ENCODE data around the gene AEBP1.

Gene AEBP1

GRCh38 chr7:44139311-44140010, 35.3 kb downstream of the AEBP1 start:
- Histone ChIP-seq H2AFZ (no peak overlapping the region), H3K9ac (no peak overlapping the region), H3K4me3 (ENCODE audit: low read depth, low read length) (no peak overlapping the region), H3K79me2 (no peaks in the 10 kb centered on the region), H3K36me3 (ENCODE audit: control insufficient read depth, insufficient read depth, low read length) (no peaks in the 10 kb centered on the region), H3K27me3 (ENCODE audit: control insufficient read depth, insufficient read depth, low read length) (no peaks in the 10 kb centered on the region), H3K27ac (no peak overlapping the region), H3K4me2 (ENCODE audit: low read length) (no peak overlapping the region), H3K9me3 (ENCODE audit: control insufficient read depth, low read length) (no peaks in the 10 kb centered on the region), H3K4me1 (no peaks in the 10 kb centered on the region)
- TF ChIP-seq CTCF (IDR thresholded peaks at IDR 0.05): no peak

DNA sequence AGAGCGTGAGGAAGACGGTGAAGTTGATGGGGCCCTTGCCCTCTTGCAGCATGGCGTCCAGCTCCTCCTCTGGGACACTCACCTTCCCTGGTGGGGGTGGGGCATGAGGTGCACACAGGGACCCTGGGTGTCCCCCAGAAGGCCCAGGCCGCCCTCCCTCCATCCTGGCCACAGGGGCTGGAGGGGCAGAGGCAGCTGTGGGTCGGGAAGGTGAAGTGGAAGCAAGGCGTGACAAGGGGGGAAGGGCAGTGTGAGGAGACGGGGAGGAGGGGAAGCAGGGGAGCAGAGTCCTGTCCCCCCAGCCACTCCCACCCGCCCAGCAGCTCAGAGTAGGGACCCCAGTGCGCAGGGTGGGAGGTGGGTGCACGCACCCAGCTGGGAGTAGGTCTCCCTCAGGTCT, 36.2 kb downstream of the AEBP1 start:
- Histone ChIP-seq H3K4me1 (no peaks in the 10 kb centered on the region), H3K4me3 (ENCODE audit: low read depth, low read length) (no peak overlapping the region), H3K27ac (no peak overlapping the region), H3K36me3 (ENCODE audit: control insufficient read depth, insufficient read depth, low read length) (no peaks in the 10 kb centered on the region), H3K9me3 (ENCODE audit: control insufficient read depth, low read length) (no peaks in the 10 kb centered on the region), H3K79me2 (no peaks in the 10 kb centered on the region), H3K4me2 (ENCODE audit: low read length) (no peak overlapping the region), H2AFZ (no peak overlapping the region), H3K9ac (no peak overlapping the region), H3K27me3 (ENCODE audit: control insufficient read depth, insufficient read depth, low read length) (no peaks in the 10 kb centered on the region)
- TF ChIP-seq CTCF (IDR thresholded peaks at IDR 0.05): no peak

DNA sequence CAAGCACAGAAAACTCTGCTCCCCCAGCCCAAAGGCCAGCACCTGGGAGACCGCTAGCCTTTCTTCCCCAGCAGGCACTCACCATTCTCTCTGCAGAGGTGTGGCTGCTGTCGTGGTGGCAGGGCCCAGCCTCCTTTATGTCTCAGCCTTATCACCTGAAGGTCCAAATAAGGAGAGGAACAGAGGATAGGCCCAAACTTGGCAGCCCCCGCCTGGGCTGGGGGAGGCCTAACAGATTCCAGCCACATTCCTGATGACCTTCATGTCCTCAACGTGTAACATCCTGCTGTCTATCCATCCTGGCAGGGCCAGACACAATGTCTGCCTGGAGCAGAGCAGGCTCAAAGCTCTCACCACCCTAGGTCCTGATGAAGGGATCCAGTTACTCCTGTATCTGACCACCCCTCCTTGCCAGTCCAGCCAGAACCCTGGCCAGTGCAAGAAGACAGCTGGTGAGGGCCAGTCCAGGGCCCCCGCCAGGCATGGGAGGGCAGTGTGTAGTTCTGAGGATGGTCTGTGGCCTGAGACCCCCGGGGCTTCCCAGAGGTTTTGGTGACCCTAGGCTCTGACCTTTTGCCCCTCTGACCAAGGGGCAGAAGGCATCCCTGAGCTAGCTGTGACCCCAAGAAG, 37.2 kb downstream of the AEBP1 start, which contains the start of gene MYL7:
TSS of gene MYL7 (minus strand) at position 112 of the 630 bp plus-strand sequence. CDS start at position 85, 27 bp downstream.
- Histone ChIP-seq H3K27me3 (ENCODE audit: control insufficient read depth, insufficient read depth, low read length) (no peaks in the 10 kb centered on the region), H3K9ac (no peak within 1 kb of the TSS), H3K4me2 (ENCODE audit: low read length) (no peak within 1 kb of the TSS), H3K36me3 (ENCODE audit: control insufficient read depth, insufficient read depth, low read length) (no peaks in the 10 kb centered on the region), H3K4me1 (no peaks in the 10 kb centered on the region), H3K79me2 (no peaks in the 10 kb centered on the region), H3K9me3 (ENCODE audit: control insufficient read depth, low read length) (no peaks in the 10 kb centered on the region), H3K4me3 (ENCODE audit: low read depth, low read length) (no peak within 1 kb of the TSS), H2AFZ (no peak within 1 kb of the TSS), H3K27ac (no peak within 1 kb of the TSS)
- TF ChIP-seq CTCF (IDR thresholded peaks at IDR 0.05): no peak

DNA sequence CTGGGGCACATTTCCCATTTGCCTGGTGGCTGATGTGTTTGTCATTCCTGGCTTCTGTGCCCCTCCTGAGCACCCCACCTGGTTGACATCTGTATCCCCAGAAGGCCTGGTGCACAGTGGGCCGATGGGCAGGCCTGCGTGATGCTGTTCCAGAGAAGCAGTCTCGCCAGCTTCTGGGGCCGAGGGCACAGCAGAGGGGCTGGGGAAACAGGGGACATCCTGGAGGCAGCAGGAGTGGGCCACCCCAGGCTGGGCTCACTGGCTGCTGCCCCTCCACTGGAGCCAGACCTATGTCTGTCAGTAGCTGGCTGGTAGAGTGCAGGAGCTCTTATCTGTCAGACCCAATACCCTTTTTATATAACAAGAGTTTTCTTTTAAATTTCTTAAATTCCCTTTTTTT, 37.9 kb downstream of the AEBP1 start:
- Histone ChIP-seq H3K4me1 (no peaks in the 10 kb centered on the region), H3K4me3 (ENCODE audit: low read depth, low read length) (no peak overlapping the region), H2AFZ (no peak overlapping the region), H3K9me3 (ENCODE audit: control insufficient read depth, low read length) (no peaks in the 10 kb centered on the region), H3K4me2 (ENCODE audit: low read length) (no peak overlapping the region), H3K9ac (no peak overlapping the region), H3K27ac (no peak overlapping the region), H3K36me3 (ENCODE audit: control insufficient read depth, insufficient read depth, low read length) (no peaks in the 10 kb centered on the region), H3K27me3 (ENCODE audit: control insufficient read depth, insufficient read depth, low read length) (no peaks in the 10 kb centered on the region), H3K79me2 (no peaks in the 10 kb centered on the region)
- TF ChIP-seq CTCF (IDR thresholded peaks at IDR 0.05): no peak

Data from parathyroid adenoma (tissue), 2 donors.